Adrenal gland (tissue), 5 donors: ENCODE results near the gene AREG.

ENCODE experiments used
- POLR2A ChIP-seq, 2 donors: fragments of 450-650 bp; IDR thresholded peaks; one replicate each; pipeline ENCODE4 v1.6.1; 2017; ENCODE audit warnings: antibody characterized with exemption in 2 of 2, mild to moderate bottlenecking in 2 of 2, moderate library complexity in 1 of 2
- TF ChIP-seq, protein P1 (sequence below), 6 experiments: fragments of 450-650 bp in 4 of 6; fragments of 200-600 bp in 2 of 6; sonication (generic) in 1 of 6; IDR thresholded peaks; 1 replicate in 5 of 6; 2 replicates in 1 of 6; pipeline versions ENCODE4 v1.5.1 to v1.8.0; 2016 to 2021; ENCODE audit warnings: antibody characterized with exemption in 6 of 6, mild to moderate bottlenecking in 2 of 6, moderate library complexity in 1 of 6
- donor health status: DM: no; HTN: no; CAD: no.

- TF ChIP-seq, protein P1, sequence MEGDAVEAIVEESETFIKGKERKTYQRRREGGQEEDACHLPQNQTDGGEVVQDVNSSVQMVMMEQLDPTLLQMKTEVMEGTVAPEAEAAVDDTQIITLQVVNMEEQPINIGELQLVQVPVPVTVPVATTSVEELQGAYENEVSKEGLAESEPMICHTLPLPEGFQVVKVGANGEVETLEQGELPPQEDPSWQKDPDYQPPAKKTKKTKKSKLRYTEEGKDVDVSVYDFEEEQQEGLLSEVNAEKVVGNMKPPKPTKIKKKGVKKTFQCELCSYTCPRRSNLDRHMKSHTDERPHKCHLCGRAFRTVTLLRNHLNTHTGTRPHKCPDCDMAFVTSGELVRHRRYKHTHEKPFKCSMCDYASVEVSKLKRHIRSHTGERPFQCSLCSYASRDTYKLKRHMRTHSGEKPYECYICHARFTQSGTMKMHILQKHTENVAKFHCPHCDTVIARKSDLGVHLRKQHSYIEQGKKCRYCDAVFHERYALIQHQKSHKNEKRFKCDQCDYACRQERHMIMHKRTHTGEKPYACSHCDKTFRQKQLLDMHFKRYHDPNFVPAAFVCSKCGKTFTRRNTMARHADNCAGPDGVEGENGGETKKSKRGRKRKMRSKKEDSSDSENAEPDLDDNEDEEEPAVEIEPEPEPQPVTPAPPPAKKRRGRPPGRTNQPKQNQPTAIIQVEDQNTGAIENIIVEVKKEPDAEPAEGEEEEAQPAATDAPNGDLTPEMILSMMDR (IDR thresholded peaks at IDR 0.05), result no peak
- no peak for TF ChIP-seq POLR2A (IDR thresholded peaks at IDR 0.05)
Observed at GRCh38 chr4:74504212-74504611, 59.3 kb downstream of the AREG start.
